Kidney (tissue), 14 donors: ENCODE measurements around the gene UBA52. TPM values are rescaled to one million over a fixed set of nuclear protein-coding genes. Genes with fewer than 3 reads are reported as not detected.

Experiments used
- DNase-seq, 5 donors: peaks; one replicate each; pipeline ENCODE4 v3.0.0-alpha.2; 2013 to 2020
- FAIRE-seq: peaks from 2 replicates; lab custom pipeline; 2012; peaks lifted over from hg19 to GRCh38; lab: Jason Lieb, UNC
- H3K27ac ChIP-seq, 2 donors: one replicate each; pipeline ENCODE4 v1.7.0; 2013; ENCODE audit warnings: low read depth in 2 of 2, low read length in 2 of 2, inconsistent platforms in 1 of 2
- H3K27me3 ChIP-seq: one replicate; pipeline ENCODE4 v1.7.1; 2013; ENCODE audit warnings: low read length, inconsistent platforms; ENCODE audit not compliant: control insufficient read depth, insufficient read depth
- H3K36me3 ChIP-seq, 3 donors: one replicate each; pipeline versions ENCODE4 v1.7.0 to v1.7.1; 2013; ENCODE audit warnings: low read length in 3 of 3, control low read depth in 1 of 3, inconsistent platforms in 1 of 3; ENCODE audit not compliant: insufficient read depth in 3 of 3, control insufficient read depth in 2 of 3
- H3K4me1 ChIP-seq, 3 donors: one replicate each; pipeline versions ENCODE4 v1.7.0 to v1.7.1; 2013; ENCODE audit warnings: low read length in 3 of 3, inconsistent platforms in 1 of 3, low read depth in 1 of 3; ENCODE audit not compliant: control insufficient read depth in 2 of 3, insufficient read depth in 2 of 3
- H3K4me3 ChIP-seq, 3 donors: one replicate each; pipeline versions ENCODE4 v1.7.0 to v1.8.1; 2013; ENCODE audit warnings: low read length in 3 of 3, control low read depth in 1 of 3, inconsistent platforms in 1 of 3
- H3K9ac ChIP-seq, 3 donors: one replicate each; pipeline versions ENCODE4 v1.7.0 to v1.7.1; 2013; ENCODE audit warnings: low read length in 3 of 3, control low read depth in 1 of 3, inconsistent platforms in 1 of 3
- H3K9me3 ChIP-seq, 3 donors: one replicate each; pipeline versions ENCODE4 v1.7.0 to v1.7.1; 2013; ENCODE audit warnings: low read length in 3 of 3, control low read depth in 1 of 3, inconsistent platforms in 1 of 3; ENCODE audit not compliant: control insufficient read depth in 2 of 3, insufficient read depth in 1 of 3
- CTCF ChIP-seq: IDR thresholded peaks from 3 replicates; pipeline ENCODE4 v1.5.1; 2012; ENCODE audit warnings: mild to moderate bottlenecking, moderate library complexity, borderline replicate concordance; ENCODE audit not compliant: insufficient read depth; ENCODE audit errors: extremely low read depth
- intact Hi-C: fragments of 100-400 bp; cut with DNase I; formaldehyde crosslinking; loops from one replicate; pipeline ENCODE4 v1.11.1; 2022
- polyA plus RNA-seq: library from polyadenylated mRNA; stranded (reverse); fragments of 350-450 nt; fragmentation: Illumina TruSeq; extraction: RNeasy Lipid Tissue Mini Kit (QIAGEN cat#74804); gene quantifications from one replicate; pipeline ENCODE4 v1.2.3, GENCODE V29; 2014; ENCODE audit warnings: low read depth, low replicate concordance; ENCODE audit not compliant: insufficient read depth
- total RNA-seq: library from RNA; stranded (reverse); fragmentation: NEBNext Ultra II Directional; extraction: Animal tissue kit (Norgen Biotek cat#: 25700); gene quantifications from one replicate; pipeline ENCODE4 v1.2.1, GENCODE V29; 2021
- donor health status: control.
- donor health status: control.
- donor health status: control.
- donor health status: control.
- donor health status: control.
- donor health status: DM: yes; HTN: yes; CAD: no.
- donor health status: Normal renal cell carcinoma (clear cell type).

The UBA52 gene
- total and polyA plus RNA-seq, 2 donors from 2014 or later: 828 to 1,481 TPM

GRCh38 chr19:18576383-18576782 lies 4.7 kb downstream of the UBA52 start:
- Histone ChIP-seq H3K27ac (no peak overlapping the region), H3K27me3 (no peaks in the 10 kb centered on the region), H3K4me1 (peaks cover 0 to 13% (median 9%) of the 10 kb centered on the region in 3 donors), H3K9ac (no peak overlapping the region), H3K4me3 (no peak overlapping the region), H3K36me3 (peaks cover 6 to 25% (median 17%) of the 10 kb centered on the region in 3 donors), H3K9me3 (no peaks in the 10 kb centered on the region)
- TF ChIP-seq CTCF: no peak
- no peak for FAIRE-seq
- DNase-seq: no peak
- intact Hi-C loops: no loop called here

- Histone ChIP-seq H3K4me1 (peaks cover 0 to 8% (median 7%) of the 10 kb centered on the region in 3 donors), H3K9ac (no peak overlapping the region), H3K27me3 (no peaks in the 10 kb centered on the region), H3K9me3 (no peaks in the 10 kb centered on the region), H3K4me3 (no peak overlapping the region), H3K36me3 (peaks cover 6 to 25% (median 17%) of the 10 kb centered on the region in 3 donors), H3K27ac (no peak overlapping the region)
- DNase-seq: no peak
- intact Hi-C loops: no loop called here
- TF ChIP-seq CTCF: no peak
- FAIRE-seq: no peak
Measured at GRCh38 chr19:18577365-18577914, 5.8 kb downstream of the UBA52 start.

GRCh38 chr19:18580311-18580710 lies 8.7 kb downstream of the UBA52 start:
- no peaks in the 10 kb centered on the region for H3K27me3 ChIP-seq
- TF ChIP-seq CTCF: no peak
- intact Hi-C loops: no loop called here
- H3K9ac ChIP-seq: no peak overlapping the region
- no peak overlapping the region for H3K27ac ChIP-seq
- H3K36me3 ChIP-seq: peaks cover 3 to 6% (median 3%) of the 10 kb centered on the region in 3 donors
- FAIRE-seq (no peak), DNase-seq (no peak)
- no peaks in the 10 kb centered on the region for H3K9me3 ChIP-seq
- no peak overlapping the region for H3K4me3 ChIP-seq
- H3K4me1 ChIP-seq: no peaks in the 10 kb centered on the region
